ENCODE data around the gene OTOF.
A peak's percentile ranks its signal among the peaks of the same experiment; 100 is the strongest.

OTOF gene

GRCh38 chr2:26465266-26465925 lies 12.5 kb downstream of the OTOF start:
- DNase-seq (ENCODE audit: low spot score) = no peak
- no peak for TF ChIP-seq CTCF (IDR thresholded peaks at IDR 0.05; ENCODE audit: extremely low read depth, missing control alignments)

- DNase-seq (ENCODE audit: low spot score) = no peak
- no peak for TF ChIP-seq CTCF (IDR thresholded peaks at IDR 0.05; ENCODE audit: extremely low read depth, missing control alignments)
Measured at GRCh38 chr2:26464390-26465265, 13.3 kb downstream of the OTOF start.

GRCh38 chr2:26463244-26464192 lies 14.4 kb downstream of the OTOF start:
- TF ChIP-seq CTCF (IDR thresholded peaks at IDR 0.05; ENCODE audit: extremely low read depth, missing control alignments) = no peak
- no peak for DNase-seq (ENCODE audit: low spot score)

GRCh38 chr2:26462511-26463243 lies 15.2 kb downstream of the OTOF start:
- TF ChIP-seq CTCF (IDR thresholded peaks at IDR 0.05; ENCODE audit: extremely low read depth, missing control alignments) = peak; percentile 27
- no peak for DNase-seq (ENCODE audit: low spot score)

GRCh38 chr2:26462100-26462499 lies 15.8 kb downstream of the OTOF start:
- no peak for DNase-seq (ENCODE audit: low spot score)
- no peak for TF ChIP-seq CTCF (IDR thresholded peaks at IDR 0.05; ENCODE audit: extremely low read depth, missing control alignments)

GRCh38 chr2:26461601-26462023 lies 16.3 kb downstream of the OTOF start:
- no peak for TF ChIP-seq CTCF (IDR thresholded peaks at IDR 0.05; ENCODE audit: extremely low read depth, missing control alignments)
- DNase-seq (ENCODE audit: low spot score) = no peak

Data from GM20000 (cell line).